ENCODE results near the gene OTOA.

GRCh38 chr16:21719283-21719682 lies 55.5 kb downstream of the OTOA start:
- no peak for TF ChIP-seq CBX5 (IDR thresholded peaks at IDR 0.05; ENCODE audit: low read depth, low read length)
- TF ChIP-seq, protein P1, sequence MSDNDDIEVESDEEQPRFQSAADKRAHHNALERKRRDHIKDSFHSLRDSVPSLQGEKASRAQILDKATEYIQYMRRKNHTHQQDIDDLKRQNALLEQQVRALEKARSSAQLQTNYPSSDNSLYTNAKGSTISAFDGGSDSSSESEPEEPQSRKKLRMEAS (IDR thresholded peaks at IDR 0.05), result no peak
- TF ChIP-seq, protein P2, sequence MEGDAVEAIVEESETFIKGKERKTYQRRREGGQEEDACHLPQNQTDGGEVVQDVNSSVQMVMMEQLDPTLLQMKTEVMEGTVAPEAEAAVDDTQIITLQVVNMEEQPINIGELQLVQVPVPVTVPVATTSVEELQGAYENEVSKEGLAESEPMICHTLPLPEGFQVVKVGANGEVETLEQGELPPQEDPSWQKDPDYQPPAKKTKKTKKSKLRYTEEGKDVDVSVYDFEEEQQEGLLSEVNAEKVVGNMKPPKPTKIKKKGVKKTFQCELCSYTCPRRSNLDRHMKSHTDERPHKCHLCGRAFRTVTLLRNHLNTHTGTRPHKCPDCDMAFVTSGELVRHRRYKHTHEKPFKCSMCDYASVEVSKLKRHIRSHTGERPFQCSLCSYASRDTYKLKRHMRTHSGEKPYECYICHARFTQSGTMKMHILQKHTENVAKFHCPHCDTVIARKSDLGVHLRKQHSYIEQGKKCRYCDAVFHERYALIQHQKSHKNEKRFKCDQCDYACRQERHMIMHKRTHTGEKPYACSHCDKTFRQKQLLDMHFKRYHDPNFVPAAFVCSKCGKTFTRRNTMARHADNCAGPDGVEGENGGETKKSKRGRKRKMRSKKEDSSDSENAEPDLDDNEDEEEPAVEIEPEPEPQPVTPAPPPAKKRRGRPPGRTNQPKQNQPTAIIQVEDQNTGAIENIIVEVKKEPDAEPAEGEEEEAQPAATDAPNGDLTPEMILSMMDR (IDR thresholded peaks at IDR 0.05; ENCODE audit: control extremely low read depth in 1 of 3, insufficient read depth in 1 of 3, low read depth in 1 of 3, low read length in 3 of 3), result no peak
- TF ChIP-seq SP2 (IDR thresholded peaks at IDR 0.05; ENCODE audit: low read length), result no peak
- TF ChIP-seq TAF1 (IDR thresholded peaks at IDR 0.05; ENCODE audit: low read depth, low read length), result no peak

Measured in H1 (cell line).